Activated naive CD8-positive, alpha-beta T cell treated with anti-CD3 and anti-CD28 coated beads for 36 hours (primary cell): ENCODE data around the gene PTPRK. TPM values are rescaled to one million over a fixed set of nuclear protein-coding genes. Genes with fewer than 3 reads are reported as not detected.

ENCODE experiments used
- DNase-seq: peaks from one replicate; pipeline ENCODE4 v3.0.0; 2021
- H3K27ac Mint-ChIP-seq: one replicate; pipeline ENCODE4 v1.8.0; 2022; ENCODE audit warnings: mild to moderate bottlenecking, moderate library complexity, mixed read lengths
- H3K27me3 Mint-ChIP-seq: one replicate; pipeline ENCODE4 v1.8.0; 2022; ENCODE audit warnings: mild to moderate bottlenecking, mixed read lengths
- H3K36me3 Mint-ChIP-seq: one replicate; pipeline ENCODE4 v1.8.0; 2021; ENCODE audit warnings: mild to moderate bottlenecking, mixed read lengths
- H3K4me1 Mint-ChIP-seq: one replicate; pipeline ENCODE4 v1.8.0; 2021; ENCODE audit warnings: mixed read lengths
- H3K4me3 Mint-ChIP-seq: one replicate; pipeline ENCODE4 v1.8.0; 2022; ENCODE audit warnings: mild to moderate bottlenecking, moderate library complexity, mixed read lengths
- H3K9me3 Mint-ChIP-seq: one replicate; pipeline ENCODE4 v1.8.0; 2022; ENCODE audit warnings: mixed read lengths
- total RNA-seq, 2 experiments: library from RNA; stranded (reverse); gene quantifications; one replicate each; pipeline ENCODE4 v1.2.3, GENCODE V29; 2021

Gene PTPRK
- total RNA-seq, 2 experiments from 2014 or later = 13.4 to 18.0 TPM

DNA sequence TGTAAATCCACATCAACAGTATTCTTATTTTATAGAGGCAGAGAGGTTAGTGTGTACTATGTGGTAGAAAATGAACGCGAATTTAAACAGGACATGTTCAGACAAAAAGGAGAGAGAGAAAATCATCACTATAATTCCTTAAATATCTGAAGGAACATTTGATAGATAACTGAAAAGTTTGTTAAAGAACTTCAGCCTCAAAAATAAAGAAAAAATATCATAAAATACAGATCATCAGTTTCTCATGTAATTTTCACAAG lies 169.2 kb downstream of the PTPRK start:
- Mint-ChIP-seq H3K36me3 (no peaks in the 10 kb centered on the region), H3K4me1 (peaks cover 8% of the 10 kb centered on the region), H3K4me3 (no peak overlapping the region), H3K27me3 (no peaks in the 10 kb centered on the region), H3K27ac (no peak overlapping the region), H3K9me3 (no peaks in the 10 kb centered on the region)
- DNase-seq = no peak

GRCh38 chr6:128350416-128351254 lies 169.8 kb downstream of the PTPRK start:
- Mint-ChIP-seq H3K27me3 (no peaks in the 10 kb centered on the region), H3K36me3 (no peaks in the 10 kb centered on the region), H3K4me3 (no peak overlapping the region), H3K9me3 (no peaks in the 10 kb centered on the region), H3K4me1 (peaks cover 5% of the 10 kb centered on the region), H3K27ac (no peak overlapping the region)
- no peak for DNase-seq

DNA sequence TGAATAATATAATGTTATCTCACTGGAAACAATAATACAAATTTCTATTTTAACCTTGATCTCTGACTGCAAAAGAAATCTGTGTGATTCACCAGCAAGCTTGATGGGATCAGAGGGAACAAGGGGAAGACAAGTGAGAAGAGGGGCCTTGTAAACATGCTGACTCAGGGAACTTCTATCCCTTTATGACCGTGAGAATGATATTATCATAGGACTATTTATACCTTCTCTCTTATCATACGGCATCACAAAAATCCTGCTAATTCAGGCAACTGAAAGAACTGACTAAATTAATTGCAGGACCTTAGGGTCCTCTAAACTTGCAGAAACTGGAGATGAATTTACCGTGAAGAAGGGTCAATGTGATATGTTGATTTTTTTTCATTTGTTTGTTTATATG lies 173.3 kb downstream of the PTPRK start:
- no peak overlapping the region for H3K4me3 Mint-ChIP-seq
- no peak for DNase-seq
- H3K27ac Mint-ChIP-seq = no peak overlapping the region
- no peaks in the 10 kb centered on the region for H3K9me3 Mint-ChIP-seq
- H3K36me3 Mint-ChIP-seq = no peaks in the 10 kb centered on the region
- peaks cover 5% of the 10 kb centered on the region for H3K4me1 Mint-ChIP-seq
- H3K27me3 Mint-ChIP-seq = no peaks in the 10 kb centered on the region

DNA sequence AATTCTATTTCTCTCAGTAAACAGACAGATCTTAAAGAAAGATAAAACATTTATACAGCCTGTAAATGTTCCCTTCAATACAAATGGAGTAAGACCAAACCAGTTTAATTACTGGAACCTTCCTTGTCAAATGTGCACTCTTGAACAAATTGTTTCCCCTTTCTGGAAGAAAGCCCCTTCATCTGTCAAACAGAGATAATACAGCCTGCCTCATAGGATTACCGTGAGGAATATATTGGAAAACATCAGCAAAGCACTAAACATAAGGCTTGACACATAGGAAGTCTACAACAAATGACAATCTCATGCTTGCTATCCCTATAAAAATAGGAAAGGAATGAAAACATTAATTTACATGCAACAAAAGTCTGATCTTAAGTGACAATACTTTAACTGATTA lies 173.8 kb downstream of the PTPRK start:
- Mint-ChIP-seq H3K27me3 (no peaks in the 10 kb centered on the region), H3K4me1 (peaks cover 5% of the 10 kb centered on the region), H3K4me3 (no peak overlapping the region), H3K36me3 (no peaks in the 10 kb centered on the region), H3K9me3 (no peaks in the 10 kb centered on the region), H3K27ac (no peak overlapping the region)
- DNase-seq = no peak

DNA sequence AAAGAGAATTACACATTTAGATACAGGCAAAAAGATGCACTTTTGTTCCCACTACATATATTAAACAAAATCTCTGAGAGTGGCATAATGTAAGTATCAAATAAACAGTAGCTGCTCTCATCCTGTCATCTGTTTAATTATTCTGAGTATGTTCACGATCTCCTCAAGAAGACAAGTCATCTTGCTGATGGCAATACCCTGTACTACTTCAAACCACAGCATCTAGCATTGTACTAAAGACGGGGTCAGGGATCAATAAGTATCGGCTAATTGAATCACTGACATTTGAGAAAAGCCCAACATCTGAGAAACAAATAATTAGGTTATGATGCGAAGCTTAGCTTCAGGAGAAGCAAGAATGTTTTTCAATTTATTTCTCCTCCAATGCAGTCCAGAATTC lies 175.1 kb downstream of the PTPRK start:
- Mint-ChIP-seq H3K4me3 (no peak overlapping the region), H3K27ac (no peak overlapping the region), H3K27me3 (no peaks in the 10 kb centered on the region), H3K9me3 (no peaks in the 10 kb centered on the region), H3K4me1 (peaks cover 1% of the 10 kb centered on the region), H3K36me3 (no peaks in the 10 kb centered on the region)
- DNase-seq = no peak

- H3K4me3 Mint-ChIP-seq = no peak overlapping the region
- no peaks in the 10 kb centered on the region for H3K36me3 Mint-ChIP-seq
- H3K27ac Mint-ChIP-seq = no peak overlapping the region
- peaks cover 1% of the 10 kb centered on the region for H3K4me1 Mint-ChIP-seq
- no peaks in the 10 kb centered on the region for H3K9me3 Mint-ChIP-seq
- no peak for DNase-seq
- H3K27me3 Mint-ChIP-seq = no peaks in the 10 kb centered on the region
Observed at GRCh38 chr6:128343706-128344105, 176.7 kb downstream of the PTPRK start.

DNA sequence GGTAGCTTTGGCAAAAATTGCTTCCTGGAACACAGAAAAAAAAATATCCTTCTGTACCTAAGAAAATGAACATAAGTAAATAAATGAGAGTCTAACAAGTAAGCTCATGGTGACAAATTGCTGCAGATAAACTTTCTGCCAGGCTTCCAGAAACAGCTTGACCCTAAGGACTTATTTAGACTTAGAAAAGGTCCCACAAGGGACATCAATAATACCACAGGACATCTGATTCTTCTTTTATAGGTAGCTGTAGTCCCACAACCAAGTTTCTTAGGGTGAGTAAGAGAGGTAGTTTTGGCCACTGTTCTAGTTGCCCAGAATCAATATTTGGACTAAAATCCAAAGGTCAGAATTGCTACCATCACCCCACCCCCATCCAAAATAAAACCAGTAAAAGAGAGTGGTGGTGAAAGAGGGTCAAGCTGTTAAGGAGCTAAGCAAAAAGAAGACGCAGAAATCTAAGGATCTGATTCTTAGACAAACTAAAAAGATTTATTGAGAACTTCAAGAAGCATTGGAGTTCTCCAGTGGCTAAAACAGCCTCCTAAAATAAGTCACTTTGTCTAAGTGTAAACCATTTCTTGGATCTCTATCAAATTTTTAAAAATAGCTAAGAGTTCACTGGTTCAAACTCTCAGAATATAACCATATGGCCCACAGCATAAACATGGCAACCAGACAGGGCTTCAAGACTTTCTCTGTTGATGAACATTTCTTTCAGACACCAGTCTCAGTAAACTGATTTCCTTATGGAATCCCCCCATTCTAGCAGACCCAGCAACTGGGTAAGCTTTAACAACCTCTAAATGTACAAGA lies 180.6 kb downstream of the PTPRK start:
- no peaks in the 10 kb centered on the region for H3K9me3 Mint-ChIP-seq

DNA sequence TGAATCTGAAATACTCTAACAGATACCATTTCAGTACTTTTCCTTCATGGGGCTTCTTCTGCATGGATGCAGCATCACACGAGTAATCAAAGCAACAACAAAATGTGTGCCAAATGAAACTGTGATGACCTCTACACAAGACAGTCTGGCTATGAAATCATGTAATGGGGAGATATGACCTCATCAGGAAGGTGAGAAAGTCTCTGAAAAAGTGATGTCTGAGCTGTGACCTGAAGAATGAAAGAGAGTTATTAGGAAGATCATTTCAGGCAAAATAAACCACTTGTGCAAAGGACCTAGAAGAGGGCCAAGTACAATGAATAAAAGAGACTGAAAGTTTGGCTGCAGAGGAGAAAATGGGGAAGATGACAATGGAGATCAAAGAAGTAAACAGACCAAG lies 182.8 kb downstream of the PTPRK start:
- Mint-ChIP-seq H3K27me3 (no peaks in the 10 kb centered on the region), H3K4me3 (no peak overlapping the region), H3K9me3 (no peaks in the 10 kb centered on the region), H3K27ac (no peak overlapping the region), H3K36me3 (no peaks in the 10 kb centered on the region), H3K4me1 (no peaks in the 10 kb centered on the region)
- DNase-seq = no peak

More for the DNA sequence above, 180.6 kb downstream of the PTPRK start:
- DNase-seq = no peak
- Mint-ChIP-seq H3K27ac (no peak overlapping the region), H3K4me3 (no peak overlapping the region), H3K27me3 (no peaks in the 10 kb centered on the region), H3K36me3 (no peaks in the 10 kb centered on the region), H3K4me1 (no peaks in the 10 kb centered on the region)

DNA sequence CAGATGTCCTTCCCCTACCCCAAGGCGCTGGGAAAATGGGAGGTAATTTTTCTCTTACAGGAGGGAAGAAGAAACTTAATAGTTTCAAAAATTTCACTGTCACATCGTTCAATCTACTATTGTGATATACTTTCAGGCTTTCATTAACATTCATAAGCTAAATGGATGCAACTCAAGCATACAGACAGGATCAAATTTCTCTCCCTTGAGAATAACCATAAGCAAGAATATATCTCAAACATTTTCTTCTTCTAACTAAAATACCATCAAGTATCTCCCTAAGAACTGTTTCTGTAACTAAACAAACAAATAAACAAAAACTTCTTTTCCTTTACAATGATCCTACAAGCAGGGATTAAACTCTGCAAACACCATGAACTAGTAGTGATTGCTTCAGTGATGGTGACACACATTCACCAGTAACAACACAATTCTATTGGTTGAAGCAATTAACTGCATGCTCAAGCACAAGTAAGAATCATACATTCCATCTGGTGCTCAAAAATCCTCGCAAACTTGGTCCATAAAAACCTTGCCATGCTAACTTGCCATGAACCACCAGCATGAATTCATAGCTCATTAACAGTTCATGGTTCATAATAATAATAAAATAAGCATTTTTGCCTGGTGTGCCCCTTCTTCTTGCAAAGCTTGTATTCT lies 183.8 kb downstream of the PTPRK start:
- Mint-ChIP-seq H3K27me3 (no peaks in the 10 kb centered on the region), H3K9me3 (no peaks in the 10 kb centered on the region), H3K4me1 (no peaks in the 10 kb centered on the region), H3K4me3 (no peak overlapping the region), H3K36me3 (no peaks in the 10 kb centered on the region), H3K27ac (no peak overlapping the region)
- DNase-seq = no peak

- H3K27me3 Mint-ChIP-seq = no peaks in the 10 kb centered on the region
- no peak overlapping the region for H3K4me3 Mint-ChIP-seq
Observed at GRCh38 chr6:128335963-128336362, 184.4 kb downstream of the PTPRK start.

GRCh38 chr6:128333581-128334223 lies 186.7 kb downstream of the PTPRK start:
- H3K27ac Mint-ChIP-seq = no peak overlapping the region
- H3K36me3 Mint-ChIP-seq = peaks cover 4% of the 10 kb centered on the region
- H3K4me3 Mint-ChIP-seq = no peak overlapping the region
- no peaks in the 10 kb centered on the region for H3K27me3 Mint-ChIP-seq
- H3K9me3 Mint-ChIP-seq = no peaks in the 10 kb centered on the region
- DNase-seq = no peak
- H3K4me1 Mint-ChIP-seq = no peaks in the 10 kb centered on the region

More at GRCh38 chr6:128335963-128336362, 184.4 kb downstream of the PTPRK start:
- H3K27ac Mint-ChIP-seq = no peak overlapping the region
- H3K4me1 Mint-ChIP-seq = no peaks in the 10 kb centered on the region
- DNase-seq = no peak
- no peaks in the 10 kb centered on the region for H3K36me3 Mint-ChIP-seq
- no peaks in the 10 kb centered on the region for H3K9me3 Mint-ChIP-seq

- peaks cover 9% of the 10 kb centered on the region for H3K36me3 Mint-ChIP-seq
- H3K4me1 Mint-ChIP-seq = no peaks in the 10 kb centered on the region
- DNase-seq = peak; percentile 3
- H3K27me3 Mint-ChIP-seq = no peaks in the 10 kb centered on the region
- no peak overlapping the region for H3K27ac Mint-ChIP-seq
- H3K9me3 Mint-ChIP-seq = peaks cover 15% of the 10 kb centered on the region
- no peak overlapping the region for H3K4me3 Mint-ChIP-seq
Observed at GRCh38 chr6:128327890-128328289, 192.5 kb downstream of the PTPRK start.

GRCh38 chr6:128323011-128323410 lies 197.4 kb downstream of the PTPRK start:
- H3K9me3 Mint-ChIP-seq = peaks cover 13% of the 10 kb centered on the region
- no peak for DNase-seq
- no peaks in the 10 kb centered on the region for H3K27me3 Mint-ChIP-seq
- no peak overlapping the region for H3K27ac Mint-ChIP-seq
- peaks cover 5% of the 10 kb centered on the region for H3K36me3 Mint-ChIP-seq
- no peak overlapping the region for H3K4me3 Mint-ChIP-seq
- no peaks in the 10 kb centered on the region for H3K4me1 Mint-ChIP-seq

GRCh38 chr6:128319946-128320345 lies 200.5 kb downstream of the PTPRK start:
- no peak for DNase-seq
- no peak overlapping the region for H3K27ac Mint-ChIP-seq
- no peaks in the 10 kb centered on the region for H3K9me3 Mint-ChIP-seq
- no peaks in the 10 kb centered on the region for H3K27me3 Mint-ChIP-seq
- peaks cover 2% of the 10 kb centered on the region for H3K36me3 Mint-ChIP-seq
- H3K4me3 Mint-ChIP-seq = no peak overlapping the region
- H3K4me1 Mint-ChIP-seq = peaks cover 2% of the 10 kb centered on the region

GRCh38 chr6:128319157-128319556 lies 201.2 kb downstream of the PTPRK start:
- H3K27me3 Mint-ChIP-seq = no peaks in the 10 kb centered on the region
- peaks cover 2% of the 10 kb centered on the region for H3K4me1 Mint-ChIP-seq
- no peak for DNase-seq
- H3K27ac Mint-ChIP-seq = no peak overlapping the region
- H3K4me3 Mint-ChIP-seq = no peak overlapping the region
- H3K9me3 Mint-ChIP-seq = no peaks in the 10 kb centered on the region
- peaks cover 2% of the 10 kb centered on the region for H3K36me3 Mint-ChIP-seq
